SU-DHL-6 (cell line): ENCODE results near the gene TTC38.

Experiments
- CTCF ChIP-seq: fragments of 200-600 bp; sonication (generic); IDR thresholded peaks from one replicate; pipeline ENCODE4 v1.5.1; 2017; ENCODE audit warnings: antibody characterized with exemption, mild to moderate bottlenecking, low read length, moderate library complexity; ENCODE audit not compliant: insufficient read depth, poor library complexity, severe bottlenecking
- EZH2phosphoT487 ChIP-seq: fragments of 200-600 bp; sonication (generic), shearing (Covaris generic); conservative IDR thresholded peaks from 2 replicates; pipeline ENCODE4 v1.6.1; 2018; ENCODE audit warnings: mild to moderate bottlenecking, antibody characterized with exemption, low read length, moderate library complexity, mixed read lengths

DNA sequence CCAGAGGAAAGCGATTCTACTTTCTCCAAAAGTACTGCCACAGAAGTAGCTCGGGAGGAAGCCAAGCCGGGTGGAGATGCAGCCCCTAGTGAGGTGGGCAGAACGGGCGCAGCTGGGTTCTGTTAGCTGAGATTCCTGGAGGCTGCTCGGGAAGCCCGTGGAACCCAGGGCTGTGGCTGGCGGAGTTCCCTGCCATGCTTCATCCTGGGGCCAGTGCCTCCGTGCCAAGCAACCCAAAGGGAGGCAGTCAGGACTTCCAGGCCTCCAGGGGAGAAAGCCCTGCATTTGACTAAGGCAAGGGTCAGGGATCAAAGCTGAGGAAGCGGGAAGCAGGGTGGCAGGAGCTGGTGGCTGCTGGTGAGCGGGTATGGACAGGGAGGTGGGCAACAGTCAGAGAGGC lies 61.0 kb downstream of the TTC38 start:
- no peak for TF ChIP-seq EZH2phosphoT487
- no peak for TF ChIP-seq CTCF
